ENCODE results near the gene ADK.
A peak's percentile ranks its signal among the peaks of the same experiment; 100 is the strongest.

DNA sequence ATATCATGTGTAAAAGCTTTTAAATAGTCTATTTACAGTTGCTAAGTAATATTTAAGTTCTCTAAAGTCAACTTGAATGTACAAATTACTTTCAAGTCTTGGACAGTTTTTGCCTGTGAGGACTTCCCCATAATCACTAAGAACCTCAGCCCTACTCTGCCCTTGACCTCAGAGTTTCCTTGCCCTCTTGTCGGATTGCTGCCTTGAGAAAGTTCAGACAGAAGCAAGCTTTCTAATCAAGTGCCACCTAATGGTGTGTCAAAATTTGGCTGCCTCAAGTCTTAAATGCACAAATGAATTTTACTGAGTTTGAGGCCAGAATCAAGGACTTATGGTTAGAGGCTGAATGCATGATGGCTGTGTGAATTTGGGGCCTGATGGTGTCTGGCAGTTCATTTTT is 587.0 kb downstream of the ADK start:
- TF ChIP-seq, protein P1, sequence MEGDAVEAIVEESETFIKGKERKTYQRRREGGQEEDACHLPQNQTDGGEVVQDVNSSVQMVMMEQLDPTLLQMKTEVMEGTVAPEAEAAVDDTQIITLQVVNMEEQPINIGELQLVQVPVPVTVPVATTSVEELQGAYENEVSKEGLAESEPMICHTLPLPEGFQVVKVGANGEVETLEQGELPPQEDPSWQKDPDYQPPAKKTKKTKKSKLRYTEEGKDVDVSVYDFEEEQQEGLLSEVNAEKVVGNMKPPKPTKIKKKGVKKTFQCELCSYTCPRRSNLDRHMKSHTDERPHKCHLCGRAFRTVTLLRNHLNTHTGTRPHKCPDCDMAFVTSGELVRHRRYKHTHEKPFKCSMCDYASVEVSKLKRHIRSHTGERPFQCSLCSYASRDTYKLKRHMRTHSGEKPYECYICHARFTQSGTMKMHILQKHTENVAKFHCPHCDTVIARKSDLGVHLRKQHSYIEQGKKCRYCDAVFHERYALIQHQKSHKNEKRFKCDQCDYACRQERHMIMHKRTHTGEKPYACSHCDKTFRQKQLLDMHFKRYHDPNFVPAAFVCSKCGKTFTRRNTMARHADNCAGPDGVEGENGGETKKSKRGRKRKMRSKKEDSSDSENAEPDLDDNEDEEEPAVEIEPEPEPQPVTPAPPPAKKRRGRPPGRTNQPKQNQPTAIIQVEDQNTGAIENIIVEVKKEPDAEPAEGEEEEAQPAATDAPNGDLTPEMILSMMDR (conservative IDR thresholded peaks at IDR 0.05; ENCODE audit: low read length): peak; percentile 54; the same call in 1 of the 2 replicates
- no peak for TF ChIP-seq EZH2phosphoT487 (IDR thresholded peaks at IDR 0.05; ENCODE audit: borderline replicate concordance, low read depth, low read length)

Measured in OCI-LY7 (cell line).